Mucosa of rectum (tissue), 2 donors: ENCODE measurements around the gene RUNX1.

ENCODE experiments used
- H3K27ac ChIP-seq, 2 donors: one replicate each; pipeline ENCODE4 v1.7.0; 2013; ENCODE audit warnings: inconsistent platforms in 2 of 2, low read depth in 2 of 2, low read length in 2 of 2
- H3K27me3 ChIP-seq, 2 donors: one replicate each; pipeline ENCODE4 v1.7.0; 2013; ENCODE audit warnings: low read length in 2 of 2; ENCODE audit not compliant: control insufficient read depth in 2 of 2, insufficient read depth in 2 of 2
- H3K36me3 ChIP-seq, 2 donors: one replicate each; pipeline ENCODE4 v1.7.0; 2013; ENCODE audit warnings: low read length in 2 of 2; ENCODE audit not compliant: control insufficient read depth in 2 of 2, insufficient read depth in 2 of 2
- H3K4me1 ChIP-seq, 2 donors: one replicate each; pipeline ENCODE4 v1.7.0; 2013; ENCODE audit warnings: low read length in 2 of 2, mild to moderate bottlenecking in 1 of 2; ENCODE audit not compliant: control insufficient read depth in 2 of 2, insufficient read depth in 2 of 2
- H3K4me3 ChIP-seq, 2 donors: one replicate each; pipeline ENCODE4 v1.7.0; 2013; ENCODE audit warnings: low read length in 2 of 2
- H3K9ac ChIP-seq, 2 donors: one replicate each; pipeline ENCODE4 v1.7.0; 2013; ENCODE audit warnings: low read length in 2 of 2, low read depth in 1 of 2, mild to moderate bottlenecking in 1 of 2
- H3K9me3 ChIP-seq, 2 donors: one replicate each; pipeline ENCODE4 v1.7.0; 2013; ENCODE audit warnings: low read length in 2 of 2; ENCODE audit not compliant: control insufficient read depth in 2 of 2
- donor health status: healthy.
- donor health status: Normal muscosa, but diverticular disease.

RUNX1 gene

GRCh38 chr21:34802180-34802899, 246.8 kb downstream of the RUNX1 start:
- Histone ChIP-seq H3K4me1 (peaks cover 3 to 21% of the 10 kb centered on the region in 2 donors), H3K4me3 (no peak overlapping the region), H3K27ac (peak overlapping the region in 1 of 2 donors; percentile 37), H3K9me3 (no peaks in the 10 kb centered on the region), H3K27me3 (no peaks in the 10 kb centered on the region), H3K36me3 (peaks cover 11 to 15% of the 10 kb centered on the region in 2 donors), H3K9ac (no peak overlapping the region)

- Histone ChIP-seq H3K4me3 (no peak overlapping the region), H3K9ac (no peak overlapping the region), H3K27ac (peak overlapping the region in 1 of 2 donors; percentile 37), H3K4me1 (peaks cover 4 to 28% of the 10 kb centered on the region in 2 donors), H3K27me3 (no peaks in the 10 kb centered on the region), H3K9me3 (no peaks in the 10 kb centered on the region), H3K36me3 (peaks cover 10 to 15% of the 10 kb centered on the region in 2 donors)
Observed at GRCh38 chr21:34801519-34802132, 247.5 kb downstream of the RUNX1 start.

GRCh38 chr21:34800797-34801518, 248.1 kb downstream of the RUNX1 start:
- Histone ChIP-seq H3K27ac (no peak overlapping the region), H3K27me3 (no peaks in the 10 kb centered on the region), H3K9ac (no peak overlapping the region), H3K4me1 (peaks cover 11 to 34% of the 10 kb centered on the region in 2 donors), H3K36me3 (peaks cover 10 to 15% of the 10 kb centered on the region in 2 donors), H3K9me3 (no peaks in the 10 kb centered on the region), H3K4me3 (no peak overlapping the region)

GRCh38 chr21:34799092-34799491, 250.0 kb downstream of the RUNX1 start:
- Histone ChIP-seq H3K27me3 (no peaks in the 10 kb centered on the region), H3K4me3 (no peak overlapping the region), H3K9ac (no peak overlapping the region), H3K4me1 (peaks cover 25 to 48% of the 10 kb centered on the region in 2 donors), H3K36me3 (peaks cover 10 to 15% of the 10 kb centered on the region in 2 donors), H3K27ac (no peak overlapping the region), H3K9me3 (no peaks in the 10 kb centered on the region)

GRCh38 chr21:34797921-34798535, 251.1 kb downstream of the RUNX1 start:
- no peak overlapping the region for H3K4me3 ChIP-seq
- no peaks in the 10 kb centered on the region for H3K9me3 ChIP-seq
- no peaks in the 10 kb centered on the region for H3K27me3 ChIP-seq
- H3K27ac ChIP-seq: no peak overlapping the region
- H3K36me3 ChIP-seq: peaks cover 10 to 16% of the 10 kb centered on the region in 2 donors
- peaks cover 25 to 48% of the 10 kb centered on the region in 2 donors for H3K4me1 ChIP-seq
- no peak overlapping the region for H3K9ac ChIP-seq

GRCh38 chr21:34797201-34797525, 251.9 kb downstream of the RUNX1 start:
- Histone ChIP-seq H3K9me3 (no peaks in the 10 kb centered on the region), H3K9ac (no peak overlapping the region), H3K27ac (peak overlapping the region; percentile 84 to 85), H3K27me3 (no peaks in the 10 kb centered on the region), H3K4me3 (no peak overlapping the region), H3K36me3 (peaks cover 15 to 21% of the 10 kb centered on the region in 2 donors), H3K4me1 (peaks cover 25 to 48% of the 10 kb centered on the region in 2 donors)

GRCh38 chr21:34796518-34797200, 252.4 kb downstream of the RUNX1 start:
- peak overlapping the region; percentile 84 to 85 for H3K27ac ChIP-seq
- H3K9ac ChIP-seq: no peak overlapping the region
- no peak overlapping the region for H3K4me3 ChIP-seq
- peaks cover 25 to 48% of the 10 kb centered on the region in 2 donors for H3K4me1 ChIP-seq
- no peaks in the 10 kb centered on the region for H3K27me3 ChIP-seq
- peaks cover 15 to 21% of the 10 kb centered on the region in 2 donors for H3K36me3 ChIP-seq
- H3K9me3 ChIP-seq: no peaks in the 10 kb centered on the region

GRCh38 chr21:34795548-34796180, 253.4 kb downstream of the RUNX1 start:
- Histone ChIP-seq H3K9ac (no peak overlapping the region), H3K27ac (peak overlapping the region; percentile 84 to 85), H3K36me3 (peaks cover 15 to 21% of the 10 kb centered on the region in 2 donors), H3K4me1 (peaks cover 25 to 42% of the 10 kb centered on the region in 2 donors), H3K9me3 (no peaks in the 10 kb centered on the region), H3K4me3 (peak overlapping the region; percentile 4 to 43), H3K27me3 (no peaks in the 10 kb centered on the region)

GRCh38 chr21:34795175-34795547, 253.9 kb downstream of the RUNX1 start:
- Histone ChIP-seq H3K27ac (peak overlapping the region; percentile 84 to 85), H3K27me3 (no peaks in the 10 kb centered on the region), H3K9ac (peak overlapping the region; percentile 15 to 48), H3K36me3 (peaks cover 15 to 25% of the 10 kb centered on the region in 2 donors), H3K4me1 (peaks cover 25 to 41% of the 10 kb centered on the region in 2 donors), H3K4me3 (peak overlapping the region; percentile 4 to 43), H3K9me3 (no peaks in the 10 kb centered on the region)
